ENCODE results near the gene ITPR1.

The ITPR1 gene

GRCh38 chr3:4720316-4721075 is 227.3 kb downstream of the ITPR1 start:
- DNase-seq (ENCODE audit: low read depth): no peak

GRCh38 chr3:4721511-4721911 is 228.4 kb downstream of the ITPR1 start:
- DNase-seq (ENCODE audit: low read depth): no peak

GRCh38 chr3:4722103-4722502 is 229.0 kb downstream of the ITPR1 start:
- no peak for DNase-seq (ENCODE audit: low read depth)

- no peak for DNase-seq (ENCODE audit: low read depth)
Measured at GRCh38 chr3:4724051-4724629, 231.0 kb downstream of the ITPR1 start.

- no peak for DNase-seq (ENCODE audit: low read depth)
Measured at GRCh38 chr3:4726549-4726948, 233.4 kb downstream of the ITPR1 start.

- no peak for DNase-seq (ENCODE audit: low read depth)
Measured at GRCh38 chr3:4729061-4729973, 236.2 kb downstream of the ITPR1 start.

GRCh38 chr3:4730719-4731118 is 237.6 kb downstream of the ITPR1 start:
- no peak for DNase-seq (ENCODE audit: low read depth)

GRCh38 chr3:4731543-4732111 is 238.5 kb downstream of the ITPR1 start:
- no peak for DNase-seq (ENCODE audit: low read depth)

GRCh38 chr3:4732925-4733324 is 239.8 kb downstream of the ITPR1 start:
- DNase-seq (ENCODE audit: low read depth): no peak

GRCh38 chr3:4734454-4734853 is 241.3 kb downstream of the ITPR1 start:
- no peak for DNase-seq (ENCODE audit: low read depth)

GRCh38 chr3:4735243-4735642 is 242.1 kb downstream of the ITPR1 start:
- no peak for DNase-seq (ENCODE audit: low read depth)

- no peak for DNase-seq (ENCODE audit: low read depth)
Measured at GRCh38 chr3:4736284-4736861, 243.2 kb downstream of the ITPR1 start.

GRCh38 chr3:4738737-4739274 is 245.7 kb downstream of the ITPR1 start:
- no peak for DNase-seq (ENCODE audit: low read depth)

GRCh38 chr3:4739289-4740236 is 246.4 kb downstream of the ITPR1 start:
- no peak for DNase-seq (ENCODE audit: low read depth)

- DNase-seq (ENCODE audit: low read depth): no peak
Measured at GRCh38 chr3:4740397-4741105, 247.4 kb downstream of the ITPR1 start.

GRCh38 chr3:4741106-4741403 is 247.9 kb downstream of the ITPR1 start:
- no peak for DNase-seq (ENCODE audit: low read depth)

GRCh38 chr3:4741404-4742307 is 248.5 kb downstream of the ITPR1 start:
- no peak for DNase-seq (ENCODE audit: low read depth)

- no peak for DNase-seq (ENCODE audit: low read depth)
Measured at GRCh38 chr3:4742359-4742758, 249.2 kb downstream of the ITPR1 start.

- DNase-seq (ENCODE audit: low read depth): no peak
Measured at GRCh38 chr3:4743371-4743770, 250.2 kb downstream of the ITPR1 start.

All from stimulated activated CD8-positive, alpha-beta memory T cell treated with anti-CD3 and anti-CD28 coated beads, Interleukin-15, amount 100 ng/mL, for 24 hours (primary cell).